NB4 (cell line): ENCODE results near the gene OPCML.

ENCODE experiments used
- DNase-seq: peaks from one replicate; pipeline ENCODE4 v3.0.0; 2010; ENCODE audit warnings: low read depth
- H3K4me3 ChIP-seq: one replicate; pipeline ENCODE4 v1.5.1; 2011; ENCODE audit warnings: mild to moderate bottlenecking, low read depth, low read length, moderate library complexity
- CTCF ChIP-seq: IDR thresholded peaks from one replicate; pipeline ENCODE4 v1.5.1; 2012; ENCODE audit warnings: low read depth, low read length
- MAX ChIP-seq: IDR thresholded peaks from 2 replicates; pipeline ENCODE4 v1.6.1; 2011; ENCODE audit warnings: low read depth, low read length
- MYC ChIP-seq: IDR thresholded peaks from 2 replicates; pipeline ENCODE4 v1.6.1; 2011; ENCODE audit warnings: low read depth, low read length
- POLR2A ChIP-seq: IDR thresholded peaks from 2 replicates; pipeline ENCODE4 v1.6.1; 2011; ENCODE audit warnings: mild to moderate bottlenecking; ENCODE audit not compliant: insufficient read length; ENCODE audit errors: extremely low read depth

OPCML gene

GRCh38 chr11:132605825-132606570 lies 926.3 kb downstream of the OPCML start:
- TF ChIP-seq MYC = no peak
- TF ChIP-seq MAX = no peak
- TF ChIP-seq CTCF = no peak
- no peak for TF ChIP-seq POLR2A
- no peak overlapping the region for H3K4me3 ChIP-seq
- DNase-seq = no peak

- no peak overlapping the region for H3K4me3 ChIP-seq
- no peak for DNase-seq
- TF ChIP-seq MYC = no peak
- TF ChIP-seq MAX = no peak
These were observed 927.9 kb downstream of the OPCML start for GRCh38 chr11:132604431-132604830.

GRCh38 chr11:132601875-132602274 lies 930.4 kb downstream of the OPCML start:
- no peak for DNase-seq
- TF ChIP-seq CTCF (no peak), MYC (no peak), POLR2A (no peak), MAX (no peak)
- H3K4me3 ChIP-seq = no peak overlapping the region

- no peak overlapping the region for H3K4me3 ChIP-seq
- no peak for DNase-seq
- no peak for TF ChIP-seq MYC
- TF ChIP-seq CTCF = no peak
- no peak for TF ChIP-seq POLR2A
- no peak for TF ChIP-seq MAX
These were observed 936.6 kb downstream of the OPCML start for GRCh38 chr11:132595711-132596134.

- no peak for TF ChIP-seq MAX
- TF ChIP-seq MYC = no peak
- TF ChIP-seq CTCF = no peak
- no peak for DNase-seq
- no peak overlapping the region for H3K4me3 ChIP-seq
These were observed 937.1 kb downstream of the OPCML start for GRCh38 chr11:132595246-132595645.

- no peak for DNase-seq
These were observed 941.3 kb downstream of the OPCML start for GRCh38 chr11:132590986-132591385.

More at GRCh38 chr11:132590986-132591385, 941.3 kb downstream of the OPCML start:
- TF ChIP-seq CTCF = no peak
- TF ChIP-seq MAX = no peak
- TF ChIP-seq POLR2A = no peak
- TF ChIP-seq MYC = no peak
- no peak overlapping the region for H3K4me3 ChIP-seq
